Inflammatory macrophage (primary cell): ENCODE data around the gene EPN1.

Experiments
- DNase-seq, 2 donors: peaks; one replicate each; pipeline ENCODE4 v3.0.0-alpha.2; 2020 to 2022

EPN1 gene

DNA sequence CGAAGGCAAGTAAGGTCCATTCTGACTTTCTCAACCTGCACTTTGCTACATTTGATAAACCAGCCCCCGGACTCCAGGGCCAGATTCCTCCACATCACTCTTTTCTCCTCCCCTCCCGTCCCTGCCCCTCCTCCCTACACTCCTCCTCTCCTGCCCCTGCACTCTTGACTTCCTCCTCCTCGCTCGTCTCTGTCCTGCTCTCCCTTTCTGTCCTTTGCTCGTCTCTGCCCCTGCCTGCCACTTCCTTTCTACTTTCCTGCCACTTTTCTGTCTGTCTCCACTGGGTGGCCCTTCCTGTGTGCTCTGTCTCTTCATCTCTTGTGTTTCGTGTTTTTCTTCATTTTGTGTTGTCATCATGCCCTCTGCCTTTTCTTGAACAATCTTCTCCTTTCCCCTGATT is 13.2 kb upstream of the EPN1 start:
- DNase-seq = no peak

DNA sequence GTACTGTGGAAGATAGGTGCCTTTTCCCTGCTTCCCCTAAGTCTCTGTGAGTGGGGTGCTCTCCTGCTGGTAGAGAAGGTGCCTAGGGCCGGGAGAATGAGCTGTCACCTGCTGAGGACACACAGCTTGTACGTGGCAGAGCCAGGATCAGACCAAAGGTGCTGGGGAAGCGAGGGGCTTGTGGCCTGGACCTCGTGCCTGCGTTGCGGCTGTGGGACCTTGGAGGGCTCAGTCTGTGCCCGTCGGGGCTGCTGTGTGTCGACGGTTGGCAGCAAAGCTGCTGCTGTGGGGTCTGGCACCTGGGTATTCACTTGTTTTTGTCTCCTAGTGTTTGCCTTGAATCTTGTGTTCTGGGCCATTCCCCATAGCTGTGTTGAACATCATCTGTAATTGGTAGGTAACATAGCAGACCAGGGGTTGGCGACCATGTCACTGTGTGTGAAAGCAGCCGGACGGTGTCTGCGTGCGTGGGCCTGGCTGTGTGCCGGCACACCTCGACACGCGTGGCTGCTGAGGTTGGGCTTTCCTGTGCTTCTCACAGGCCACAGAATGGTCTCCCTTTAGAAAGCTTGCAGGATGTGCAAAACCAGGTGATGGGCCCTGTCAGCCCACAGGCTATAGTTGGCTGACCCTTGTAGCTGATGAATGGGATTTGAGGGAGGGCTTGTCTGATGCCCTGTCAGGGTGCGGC is 11.0 kb upstream of the EPN1 start:
- DNase-seq = no peak

DNA sequence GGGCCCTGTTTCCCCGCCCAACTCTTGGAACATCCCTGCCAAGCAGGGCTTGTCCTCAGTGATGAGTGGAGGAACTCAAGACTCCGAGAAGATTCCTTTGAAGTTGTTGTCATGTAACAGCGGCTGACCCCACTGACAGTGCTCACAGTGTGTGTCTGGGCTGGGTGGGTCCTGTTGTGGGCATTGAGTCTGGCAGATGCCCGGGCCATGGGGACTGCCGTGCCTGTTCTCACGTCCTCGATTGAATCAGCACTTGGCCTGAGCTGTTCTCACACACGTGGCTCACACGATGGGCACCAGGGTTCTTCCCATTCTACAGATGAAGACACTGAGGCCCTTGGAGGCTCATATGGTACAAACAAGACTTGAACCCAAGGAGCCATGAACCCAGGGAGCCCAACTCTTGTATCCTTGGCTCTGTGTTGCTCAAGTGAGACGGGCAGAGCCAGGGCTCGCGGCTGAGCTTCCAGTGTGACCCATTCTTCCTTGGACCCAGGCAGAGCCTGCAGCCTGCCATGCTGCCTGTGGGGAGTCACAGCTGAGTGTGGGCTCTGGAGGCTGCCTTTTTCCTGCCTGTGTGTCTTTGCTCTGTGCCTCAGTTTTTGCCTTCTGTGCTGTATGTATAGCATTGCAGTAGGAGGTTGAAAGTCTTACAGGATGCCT is 8.6 kb upstream of the EPN1 start:
- DNase-seq = no peak

DNA sequence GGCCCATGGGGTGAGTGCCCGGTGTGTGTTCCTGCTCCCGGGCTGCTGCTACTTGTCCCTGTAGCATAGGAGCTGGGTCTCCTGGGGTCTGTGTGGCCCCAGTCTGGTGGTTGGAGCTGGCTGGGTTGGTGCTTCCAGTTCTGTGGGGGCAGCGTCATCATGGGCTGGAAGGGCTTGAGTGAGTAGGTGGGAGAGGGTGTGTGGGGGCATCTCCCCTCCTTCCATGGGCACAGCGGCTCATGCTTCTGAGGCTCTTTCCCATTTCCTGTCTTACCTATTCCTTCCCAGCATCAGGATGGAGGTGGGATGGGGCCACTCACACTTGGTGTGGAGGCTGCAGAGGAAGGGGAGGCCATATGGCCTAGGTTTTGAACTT is 8.0 kb upstream of the EPN1 start:
- DNase-seq = no peak

DNA sequence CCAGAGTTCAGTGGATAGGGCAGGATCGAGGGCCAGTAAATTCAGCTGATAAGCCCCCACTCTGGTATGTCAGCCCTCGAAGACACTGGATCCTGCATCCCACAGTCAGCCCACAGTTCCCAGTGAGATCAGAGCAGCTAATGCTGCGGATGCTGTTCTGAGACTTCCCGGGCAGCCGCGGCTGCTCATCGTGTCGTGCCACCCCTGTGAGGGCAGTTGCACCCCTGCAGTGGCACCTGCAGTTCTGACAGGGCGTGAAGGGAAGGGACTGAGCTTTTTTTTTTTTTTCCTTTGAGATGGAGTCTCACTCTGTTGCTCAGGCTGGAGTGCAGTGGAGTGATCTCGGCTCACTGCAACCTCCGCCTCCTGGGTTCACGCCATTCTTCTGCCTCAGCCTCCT is 7.5 kb upstream of the EPN1 start:
- DNase-seq = no peak

DNA sequence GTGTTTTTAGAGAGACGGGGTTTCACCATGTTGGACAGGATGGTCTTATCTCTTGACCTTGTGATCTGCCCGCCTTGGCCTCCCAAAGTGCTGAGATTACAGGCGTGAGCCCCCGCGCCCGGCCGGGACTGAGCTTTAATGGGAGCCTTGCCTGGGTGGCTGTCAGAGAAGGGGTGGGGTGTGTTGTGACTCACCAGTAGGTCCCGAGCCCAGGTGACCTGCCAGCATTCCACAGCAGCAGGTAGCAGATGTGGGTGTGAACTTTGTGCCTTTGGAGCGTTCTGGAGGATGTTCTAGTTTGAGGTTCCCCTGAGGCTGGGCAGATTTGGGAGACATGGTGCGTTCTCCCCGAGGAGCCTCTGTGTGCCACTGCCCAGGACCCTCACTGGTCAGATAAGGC is 7.1 kb upstream of the EPN1 start:
- DNase-seq = no peak

DNA sequence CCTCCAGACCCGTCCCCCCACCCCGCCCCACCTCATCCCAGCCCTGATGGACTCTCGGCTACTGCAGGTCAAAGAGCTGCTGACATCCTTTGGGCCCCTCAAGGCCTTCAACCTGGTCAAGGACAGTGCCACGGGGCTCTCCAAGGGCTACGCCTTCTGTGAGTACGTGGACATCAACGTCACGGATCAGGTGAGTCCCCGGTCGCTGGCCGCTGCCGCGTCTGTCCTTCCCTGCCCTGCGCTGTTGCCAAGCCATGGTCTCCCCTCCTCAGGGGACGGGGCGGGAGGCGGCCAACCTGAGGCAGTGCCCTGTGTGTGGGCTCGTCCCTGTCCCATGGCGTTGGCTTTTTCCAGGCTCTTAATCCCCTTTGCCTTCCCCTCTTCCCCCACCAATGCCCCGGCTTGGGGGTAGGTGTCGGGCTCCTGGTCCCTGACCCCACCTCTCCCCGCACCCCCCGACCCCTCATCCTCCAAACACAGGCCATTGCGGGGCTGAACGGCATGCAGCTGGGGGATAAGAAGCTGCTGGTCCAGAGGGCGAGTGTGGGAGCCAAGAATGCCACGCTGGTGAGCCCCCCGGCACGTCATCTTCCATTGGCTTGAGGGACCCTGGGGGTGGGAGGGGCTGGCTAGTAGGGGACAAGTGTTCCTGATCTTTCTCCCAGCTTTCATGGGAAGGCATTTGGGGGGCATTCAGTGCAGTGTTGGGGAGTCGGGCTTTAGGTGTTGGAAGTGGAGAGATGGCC is 6.2 kb upstream of the EPN1 start:
- no peak for DNase-seq

DNA sequence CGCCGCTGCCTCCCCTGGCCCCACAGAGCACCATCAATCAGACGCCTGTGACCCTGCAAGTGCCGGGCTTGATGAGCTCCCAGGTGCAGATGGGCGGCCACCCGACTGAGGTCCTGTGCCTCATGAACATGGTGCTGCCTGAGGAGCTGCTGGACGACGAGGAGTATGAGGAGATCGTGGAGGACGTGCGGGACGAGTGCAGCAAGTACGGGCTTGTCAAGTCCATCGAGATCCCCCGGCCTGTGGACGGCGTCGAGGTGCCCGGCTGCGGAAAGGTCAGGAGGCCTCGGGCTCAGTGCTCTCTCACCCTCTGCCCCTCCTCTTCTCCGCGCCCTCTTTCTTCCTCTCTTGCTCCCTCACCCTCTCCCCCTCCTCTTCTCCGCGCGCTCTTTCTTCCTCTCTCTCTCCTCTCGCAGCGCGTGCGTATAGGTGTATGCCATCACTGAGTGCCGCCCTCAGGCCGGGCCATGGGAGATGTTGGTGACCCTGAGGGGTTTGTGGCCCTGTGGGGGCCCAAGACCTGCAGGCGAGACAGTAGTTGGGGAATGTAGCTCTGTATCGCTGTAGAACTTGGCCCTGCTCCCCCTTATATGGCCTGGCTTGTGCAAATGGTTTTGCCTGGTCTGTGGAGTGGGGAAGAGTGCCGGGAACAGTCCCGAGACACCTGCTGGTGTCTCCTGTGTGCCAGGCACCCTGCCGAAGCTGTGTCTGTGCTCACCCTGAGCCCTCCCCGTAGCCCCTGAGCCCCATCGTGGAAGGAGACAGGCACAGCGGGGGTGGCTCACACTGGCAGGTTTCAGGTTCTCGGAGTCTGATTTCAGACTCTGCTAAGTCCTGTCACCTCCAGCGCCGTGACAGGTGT is 5.4 kb upstream of the EPN1 start:
- no peak for DNase-seq

DNA sequence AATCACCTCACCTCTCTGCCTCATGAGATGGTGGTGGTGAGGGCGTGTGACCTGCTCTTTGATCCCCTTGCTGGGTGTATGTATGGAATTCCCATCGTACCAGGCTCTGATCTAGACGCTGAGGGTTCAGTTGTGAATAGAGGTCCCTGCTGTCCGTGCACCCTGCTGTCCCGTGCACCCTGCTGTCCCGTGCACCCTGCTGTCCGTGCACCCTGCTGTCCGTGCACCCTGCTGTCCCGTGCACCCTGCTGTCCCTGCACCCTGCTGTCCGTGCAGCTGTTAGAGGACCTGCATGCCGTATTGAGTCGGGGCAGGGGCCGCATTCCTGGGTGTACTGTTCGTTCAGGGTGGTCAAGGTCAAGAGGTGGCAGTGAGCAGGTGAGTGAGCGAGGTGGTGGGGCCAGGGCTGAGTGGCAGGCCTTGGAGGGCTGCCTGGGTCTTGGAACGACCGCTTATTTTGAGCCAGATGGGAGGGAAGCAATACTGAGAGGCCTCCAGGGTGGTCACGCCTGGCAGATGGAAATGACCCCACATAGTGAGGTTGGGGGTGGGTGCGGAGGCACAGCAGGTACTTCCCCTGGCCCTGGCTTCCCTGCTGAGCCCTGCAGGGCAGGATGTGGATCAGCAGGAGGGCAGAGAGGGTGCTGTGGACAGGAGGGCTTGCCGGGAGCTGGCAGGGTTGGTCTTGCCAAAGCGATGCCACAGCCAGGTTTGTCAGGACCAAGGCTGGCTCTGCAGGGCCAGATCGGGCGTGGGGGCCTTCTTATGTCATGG is 4.6 kb upstream of the EPN1 start:
- DNase-seq = no peak

DNA sequence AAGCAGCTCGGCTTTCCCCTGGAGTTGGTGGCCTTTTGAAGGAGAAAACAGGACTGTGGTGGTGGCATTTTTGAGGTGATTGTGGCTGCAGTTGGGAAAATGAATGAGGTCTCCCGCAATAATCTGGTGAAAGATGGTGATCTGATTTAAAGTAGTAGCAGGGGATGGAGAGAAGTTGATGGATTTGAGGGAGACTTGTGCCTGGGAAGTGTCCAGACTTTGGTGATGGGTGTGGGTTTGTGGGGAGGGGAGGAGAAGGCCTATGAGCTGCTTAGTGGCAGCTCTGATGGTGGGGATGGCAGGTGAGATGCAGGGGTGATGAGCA is 4.0 kb upstream of the EPN1 start:
- no peak for DNase-seq

DNA sequence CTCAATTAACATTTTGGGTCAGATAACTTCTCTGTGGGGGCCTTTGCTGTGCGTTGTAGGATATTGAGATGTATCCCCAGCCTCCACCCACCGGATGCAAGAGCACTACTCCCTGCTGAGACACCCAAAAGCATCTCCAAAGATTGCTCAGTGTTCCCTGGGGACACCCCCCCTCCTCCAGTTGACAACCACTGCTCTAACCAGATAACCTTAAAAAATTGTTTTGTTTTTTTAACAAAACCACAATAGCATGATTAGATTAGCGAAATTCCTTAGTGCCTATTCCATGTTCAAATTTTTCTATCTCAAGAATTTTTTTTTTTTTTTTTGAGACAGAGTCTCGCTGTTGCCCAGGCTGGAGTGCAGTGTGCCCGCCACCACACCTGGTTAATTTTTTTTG is 2.6 kb upstream of the EPN1 start:
- DNase-seq = no peak

DNA sequence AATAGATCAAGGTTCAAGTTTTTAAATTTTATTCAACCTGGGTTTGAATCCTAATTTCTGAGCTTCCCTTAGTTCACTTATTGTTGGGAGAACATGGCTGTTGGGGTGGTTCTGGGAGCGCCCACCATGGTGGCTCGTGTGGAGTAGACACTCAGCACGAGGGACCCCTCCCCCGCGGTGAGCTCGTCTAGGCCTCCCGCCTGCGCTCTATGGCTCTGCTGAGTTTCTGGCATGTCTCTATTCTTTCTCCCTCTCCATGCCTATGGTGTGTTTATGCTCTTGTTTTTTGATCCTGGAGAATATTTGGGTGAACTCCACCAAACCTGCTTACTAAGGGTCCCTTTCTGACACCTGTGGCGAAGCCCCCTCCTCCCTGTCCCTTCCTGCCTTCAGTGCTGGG is 1.6 kb upstream of the EPN1 start:
- DNase-seq = no peak

DNA sequence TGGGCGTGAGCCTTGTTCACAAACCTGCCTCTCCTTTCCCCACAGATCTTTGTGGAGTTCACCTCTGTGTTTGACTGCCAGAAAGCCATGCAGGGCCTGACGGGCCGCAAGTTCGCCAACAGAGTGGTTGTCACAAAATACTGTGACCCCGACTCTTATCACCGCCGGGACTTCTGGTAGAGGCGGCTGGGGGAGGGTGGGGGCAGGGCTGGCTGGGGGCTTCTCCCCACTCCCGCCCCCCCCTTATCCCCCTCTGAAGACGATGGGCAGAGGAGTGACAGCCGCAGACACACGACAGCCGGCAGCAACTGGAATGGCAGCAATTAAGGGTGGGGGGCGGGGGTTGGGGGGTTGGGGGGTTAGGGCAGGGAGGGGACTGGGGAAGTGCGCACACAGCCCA is 1.1 kb upstream of the EPN1 start:
- no peak for DNase-seq

DNA sequence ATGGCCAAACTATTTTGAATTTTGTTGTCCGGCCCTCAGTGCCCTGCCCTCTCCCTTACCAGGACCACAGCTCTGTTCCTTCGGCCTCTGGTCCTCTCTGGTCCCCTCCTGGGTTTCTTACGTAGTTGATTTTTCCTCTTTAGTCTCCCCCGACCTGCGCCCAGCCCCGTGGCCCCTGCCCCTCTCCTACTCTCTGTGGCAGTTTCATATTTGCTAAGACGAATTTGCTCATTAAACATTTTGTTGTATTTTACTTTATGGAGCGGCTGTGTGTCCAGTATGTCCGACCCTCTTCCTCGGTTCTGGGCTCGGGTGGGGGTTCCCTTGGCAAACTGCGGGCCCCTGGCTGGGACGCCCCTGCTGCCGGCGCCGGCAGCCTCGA is 576 bp upstream of the EPN1 start:
- no peak for DNase-seq

DNA sequence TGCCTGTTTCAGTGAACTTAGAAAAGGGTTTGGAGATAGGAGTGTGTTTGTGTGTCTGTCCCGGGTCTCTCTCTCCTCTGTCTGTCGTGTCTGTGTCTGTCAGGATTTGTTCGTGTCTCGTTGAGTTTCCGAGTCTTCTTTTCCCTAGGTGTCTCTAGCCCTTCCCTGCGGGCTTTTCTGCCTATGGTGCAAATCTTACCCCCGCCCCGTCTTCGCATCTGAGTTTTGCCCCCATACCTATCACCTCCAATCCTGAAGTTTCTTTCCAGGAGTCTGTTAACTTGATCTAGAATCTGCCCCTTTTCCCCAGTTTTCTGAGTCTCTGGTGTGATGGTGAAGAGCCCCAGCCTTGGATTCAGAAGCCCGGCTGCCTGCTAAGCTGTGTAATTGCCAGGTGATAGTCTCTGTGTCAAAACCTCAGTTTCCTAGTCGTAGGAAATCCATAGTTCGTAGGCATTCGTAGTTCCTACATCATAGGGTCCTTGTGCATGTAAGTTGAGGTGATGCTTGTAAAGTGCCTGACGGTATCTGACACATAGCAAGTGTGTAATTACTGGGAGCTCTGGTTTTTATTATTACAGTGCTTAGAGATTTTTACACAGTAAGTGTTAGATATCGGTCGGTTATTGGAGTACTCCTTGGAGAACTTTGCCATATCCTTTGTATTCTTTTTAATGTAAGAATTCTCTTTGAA is 782 bp downstream of the EPN1 start:
- DNase-seq = no peak

DNA sequence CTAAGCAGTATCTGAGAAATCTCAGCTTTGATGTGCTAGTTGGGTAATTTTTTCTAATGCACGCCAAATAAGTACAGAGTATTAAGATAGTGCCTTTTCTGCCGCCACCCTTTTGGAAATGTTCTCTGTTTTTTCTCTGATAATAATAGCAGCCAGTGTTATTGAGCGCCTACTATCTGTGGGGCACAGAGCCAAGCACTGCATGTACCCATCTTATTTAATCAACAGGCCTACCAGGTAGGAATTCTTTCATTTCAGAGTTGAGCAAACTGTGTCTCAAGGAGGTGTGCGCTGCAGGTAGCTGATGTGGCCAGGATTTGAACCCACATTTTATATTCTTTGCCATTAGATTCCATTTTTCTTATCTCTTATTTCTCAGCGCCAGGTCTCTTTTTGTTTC is 1.4 kb downstream of the EPN1 start:
- DNase-seq = no peak

DNA sequence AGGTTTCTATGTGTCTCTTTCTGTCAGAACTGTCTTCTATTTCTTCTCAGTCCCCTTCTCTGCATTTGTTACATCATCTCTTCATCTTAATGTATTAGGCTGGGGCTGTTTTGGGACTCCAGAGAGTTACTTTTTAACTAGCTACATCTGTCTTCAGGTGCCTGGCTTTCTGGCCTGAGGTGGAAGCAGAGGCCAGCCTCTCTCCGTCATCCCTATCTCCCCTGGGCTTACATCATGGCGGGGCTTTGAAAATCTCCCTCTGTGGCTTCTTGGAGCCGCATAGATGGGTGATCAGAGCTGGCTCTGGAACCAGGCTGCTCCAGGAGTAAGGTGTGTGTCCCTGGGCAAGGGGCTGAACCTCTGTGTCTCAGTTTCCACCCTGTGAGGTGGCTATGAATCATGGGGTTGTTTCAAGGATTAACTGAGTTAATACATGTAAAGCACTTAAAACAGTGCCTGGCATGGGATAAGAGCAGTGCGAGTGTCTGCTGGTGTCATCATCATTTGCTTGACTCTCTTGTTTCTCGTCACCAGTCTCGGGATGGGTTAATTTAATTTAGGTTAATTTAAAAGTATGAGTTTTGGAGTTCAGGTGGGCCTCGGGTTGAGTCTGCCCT is 2.0 kb downstream of the EPN1 start:
- DNase-seq = no peak

DNA sequence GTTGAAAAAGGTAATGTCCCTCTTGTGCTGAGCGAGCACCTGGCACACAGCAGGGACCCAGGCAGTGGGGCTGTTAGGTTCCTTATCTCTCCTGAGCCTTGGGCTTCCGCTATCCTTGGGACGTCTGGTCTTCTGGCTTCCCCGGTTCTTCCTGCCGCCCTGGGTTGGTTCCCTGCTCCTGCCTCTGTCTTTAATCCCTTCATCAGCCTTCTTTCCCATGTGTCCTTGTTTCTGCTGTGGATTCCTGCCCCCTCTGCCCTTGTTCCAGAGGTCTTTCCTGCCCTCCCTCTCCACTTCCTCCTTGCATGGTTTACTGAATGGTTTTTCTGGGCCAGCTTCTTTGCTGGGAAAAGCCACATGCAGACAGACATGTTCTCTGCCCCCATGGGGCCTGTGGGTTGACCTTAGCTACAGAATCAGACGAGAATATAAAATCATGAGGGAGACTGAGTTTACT is 2.6 kb downstream of the EPN1 start:
- no peak for DNase-seq

DNA sequence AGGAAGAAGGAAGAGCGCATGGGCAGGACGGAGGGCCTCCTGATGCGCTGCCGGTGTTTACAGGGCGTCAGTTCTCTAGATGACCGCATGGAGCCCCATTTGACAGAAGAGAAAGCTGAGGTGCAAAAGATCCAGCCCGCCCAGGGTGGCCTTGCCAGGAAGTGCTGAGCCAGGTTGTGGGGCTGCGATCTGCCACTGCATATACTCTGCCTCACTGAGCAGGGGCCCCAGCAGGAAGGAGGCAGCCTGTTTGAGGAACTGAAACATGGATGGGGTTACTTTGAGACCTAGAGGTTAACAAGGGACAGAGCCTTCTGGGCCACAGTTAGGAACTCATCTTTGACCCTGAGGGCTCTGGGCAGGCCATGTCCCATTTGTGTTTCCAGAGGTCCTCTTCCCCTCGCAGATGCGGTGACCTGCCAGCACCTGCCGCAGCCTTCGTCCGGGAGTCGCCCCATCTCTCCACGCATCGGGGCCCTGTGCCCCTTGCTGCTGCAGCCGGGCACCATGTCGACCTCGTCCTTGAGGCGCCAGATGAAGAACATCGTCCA is 3.2 kb downstream of the EPN1 start:
- peak; percentile 76 to 85 for DNase-seq

DNA sequence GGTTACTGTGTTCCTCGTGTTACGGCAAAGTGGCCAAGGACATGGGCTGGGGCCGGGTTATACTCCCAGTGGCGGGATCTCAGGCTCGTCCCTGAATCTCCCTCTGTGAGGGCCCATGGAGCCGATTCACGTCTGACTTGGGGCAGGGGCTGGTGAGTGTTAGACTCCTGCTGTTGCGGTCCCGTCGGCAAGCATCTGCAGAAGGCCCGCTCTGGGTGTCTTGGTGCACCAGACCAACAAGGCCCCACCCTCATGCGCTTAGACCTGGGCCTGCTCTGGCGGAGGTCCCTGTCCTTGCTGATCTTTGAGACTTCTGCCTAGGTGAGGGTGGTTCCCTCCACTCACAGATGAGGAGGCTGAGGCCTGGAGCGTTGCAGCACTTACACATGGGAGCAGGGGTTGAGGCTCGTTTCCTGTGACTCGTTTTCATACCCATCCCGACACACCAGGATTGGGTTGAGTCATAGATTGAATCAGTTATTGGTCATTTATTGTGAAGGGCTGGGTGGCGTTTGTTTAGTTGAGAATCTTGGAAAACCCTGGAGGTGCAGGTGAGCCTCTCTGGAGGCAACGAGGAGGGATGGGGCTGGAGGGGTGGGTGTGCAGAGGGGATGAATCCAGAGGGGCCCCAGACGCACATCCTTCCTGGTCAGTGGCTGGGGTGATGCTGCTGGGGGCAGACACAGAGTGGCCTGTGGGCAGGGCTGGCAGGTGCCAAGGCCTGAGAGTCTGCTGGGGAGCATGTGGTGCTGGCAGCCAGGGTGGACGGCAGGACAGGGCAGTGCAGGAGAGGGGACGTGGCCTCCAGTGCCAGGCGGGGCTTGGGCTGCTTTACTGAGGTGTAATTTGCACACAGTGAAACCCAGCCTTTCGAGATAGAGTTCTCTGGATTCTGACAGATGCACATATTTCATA is 4.6 kb downstream of the EPN1 start:
- DNase-seq = no peak
